GM12878 (cell line): ENCODE measurements around the gene LRRC10B.

Experiments used
- BMI1 ChIP-seq: fragments of 450-650 bp; IDR thresholded peaks from 2 replicates; pipeline ENCODE4 v1.6.1; 2016; ENCODE audit warnings: mild to moderate bottlenecking, moderate library complexity, borderline replicate concordance
- EGR1 ChIP-seq, 2 experiments: IDR thresholded peaks; 1 replicate in 1 of 2; 2 replicates in 1 of 2; pipeline ENCODE4 v1.6.1; 2011 to 2012; ENCODE audit warnings: low read depth in 2 of 2, low read length in 2 of 2, borderline replicate concordance in 1 of 2, mild to moderate bottlenecking in 1 of 2, moderate library complexity in 1 of 2
- EZH2 ChIP-seq: IDR thresholded peaks from 2 replicates; pipeline ENCODE4 v1.6.1; 2012; ENCODE audit warnings: low read depth, mild to moderate bottlenecking, control low read depth, inconsistent platforms, low read length, borderline replicate concordance; ENCODE audit not compliant: control insufficient read depth
- MAX ChIP-seq: IDR thresholded peaks from 2 replicates; pipeline ENCODE4 v1.6.1; 2012; ENCODE audit warnings: low read depth, low read length, improper control_type of control experiment
- RFX5 ChIP-seq: IDR thresholded peaks from 2 replicates; pipeline ENCODE4 v1.6.1; 2011; ENCODE audit warnings: low read depth, low read length, improper control_type of control experiment
- SMC3 ChIP-seq: IDR thresholded peaks from 2 replicates; pipeline ENCODE4 v1.6.1; 2011; ENCODE audit warnings: low read length, improper control_type of control experiment, borderline replicate concordance
- TARDBP ChIP-seq: IDR thresholded peaks from 2 replicates; pipeline ENCODE4 v1.6.1; 2016; ENCODE audit warnings: borderline replicate concordance

GRCh38 chr11:61512435-61512834 is 3.9 kb downstream of the LRRC10B start:
- TF ChIP-seq EZH2: no peak
- no peak for TF ChIP-seq TARDBP
- no peak for TF ChIP-seq BMI1
- TF ChIP-seq RFX5: no peak
- no peak for TF ChIP-seq EGR1 (IDR thresholded peaks at IDR 0.05; ENCODE audit: borderline replicate concordance in 1 of 2, low read depth in 2 of 2, low read length in 2 of 2)
- TF ChIP-seq MAX: no peak
- TF ChIP-seq SMC3: no peak
